Right renal cortex interstitium (tissue), 3 donors: ENCODE data around the gene SLC25A53. TPM values are rescaled to one million over a fixed set of nuclear protein-coding genes. Genes with fewer than 3 reads are reported as not detected.

ENCODE experiments used
- DNase-seq, 3 donors: peaks; one replicate each; pipeline ENCODE4 v3.0.0-alpha.2; 2013; ENCODE audit warnings: low read depth in 3 of 3, low spot score in 2 of 3
- polyA plus RNA-seq, 3 donors: library from polyadenylated mRNA; unstranded; fragments of 120-200 nt; gene quantifications; one replicate each; pipeline ENCODE4 v1.2.1, GENCODE V29; 2013; ENCODE audit not compliant: insufficient read length in 3 of 3

Gene SLC25A53, protein sequence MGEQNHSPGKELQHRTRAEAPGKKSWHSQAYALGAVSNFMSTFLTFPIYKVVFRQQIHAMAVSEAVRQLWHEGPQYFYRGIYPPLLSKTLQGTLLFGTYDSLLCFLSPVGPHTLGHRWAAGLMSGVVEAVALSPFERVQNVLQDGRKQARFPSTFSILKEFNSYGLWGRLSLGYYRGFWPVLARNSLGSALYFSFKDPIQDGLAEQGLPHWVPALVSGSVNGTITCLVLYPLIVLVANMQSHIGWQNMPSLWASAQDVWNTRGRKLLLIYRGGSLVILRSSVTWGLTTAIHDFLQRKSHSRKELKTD
- 10 to 100 TPM in 2 of 3 donors, 1 to 10 TPM in 1; 9.6 to 11.1 (median 10.3) TPM for polyA plus RNA-seq

DNA sequence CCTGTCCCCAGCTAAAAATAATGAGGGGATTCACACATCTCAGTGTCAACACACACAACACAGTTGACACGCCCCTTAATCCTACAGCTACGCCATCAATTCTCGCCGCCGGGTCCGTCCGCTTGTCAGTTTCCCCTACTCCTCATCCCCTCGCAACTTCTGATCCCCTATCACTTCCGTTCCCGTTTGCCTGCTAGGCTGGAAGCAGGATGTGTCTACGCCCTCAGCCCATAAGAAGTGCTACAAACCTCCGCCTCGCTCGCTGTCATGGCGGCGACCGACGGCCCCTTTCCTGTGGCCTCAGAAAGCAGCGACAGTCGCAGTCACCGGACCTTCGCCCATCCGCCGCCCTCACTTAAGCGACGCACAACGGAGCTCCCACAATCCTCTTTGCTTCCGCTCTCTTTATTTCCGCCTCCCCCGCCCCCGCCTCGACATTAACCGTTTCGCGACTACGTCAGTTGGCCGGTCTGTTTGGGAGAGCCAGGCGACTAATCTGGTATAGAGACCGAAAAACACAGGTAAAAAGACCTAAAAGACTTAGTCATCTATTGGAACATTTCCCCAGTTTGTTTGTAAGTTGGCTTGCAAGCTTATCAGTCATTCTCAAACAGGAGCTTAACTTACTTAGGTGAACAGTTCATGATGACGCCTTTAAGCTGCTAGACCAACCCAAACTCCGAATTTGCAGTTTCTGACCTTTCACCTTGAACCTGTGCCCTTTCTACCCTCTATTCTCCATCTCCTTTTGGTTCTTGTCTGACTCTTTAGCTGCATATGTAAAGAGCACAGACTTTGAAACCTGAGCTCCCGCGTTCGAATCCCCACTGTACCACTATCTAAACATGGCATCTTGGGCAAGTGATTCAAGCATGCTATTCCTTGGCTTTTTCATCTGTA, at the start of gene SLC25A53:
SLC25A53 (minus strand) TSS at position 380 of the 900 bp plus-strand sequence. CDS start 51,752 bp downstream, outside the sequence.
- peak in 2 of 3 donors; percentile 63 to 76 for DNase-seq

DNA sequence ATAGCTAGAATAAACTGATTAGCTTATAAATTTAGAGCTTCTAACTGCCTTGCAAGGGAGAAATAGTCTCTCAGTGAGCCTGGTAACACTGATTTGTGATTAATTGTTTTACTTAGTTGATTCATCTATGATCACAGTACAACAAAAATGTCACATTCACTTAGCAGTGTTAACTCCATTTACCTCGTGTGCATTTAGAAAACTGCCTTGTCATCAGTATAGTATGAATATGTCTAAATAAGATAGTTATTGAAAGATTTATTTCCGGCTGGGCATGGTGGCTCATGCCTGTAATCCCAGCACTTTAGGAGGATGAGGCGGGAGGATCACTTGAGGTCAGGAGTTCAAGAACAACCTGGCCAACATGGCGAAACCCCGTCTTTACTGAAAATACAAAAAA, 48.7 kb upstream of the SLC25A53 start:
- no peak for DNase-seq

DNA sequence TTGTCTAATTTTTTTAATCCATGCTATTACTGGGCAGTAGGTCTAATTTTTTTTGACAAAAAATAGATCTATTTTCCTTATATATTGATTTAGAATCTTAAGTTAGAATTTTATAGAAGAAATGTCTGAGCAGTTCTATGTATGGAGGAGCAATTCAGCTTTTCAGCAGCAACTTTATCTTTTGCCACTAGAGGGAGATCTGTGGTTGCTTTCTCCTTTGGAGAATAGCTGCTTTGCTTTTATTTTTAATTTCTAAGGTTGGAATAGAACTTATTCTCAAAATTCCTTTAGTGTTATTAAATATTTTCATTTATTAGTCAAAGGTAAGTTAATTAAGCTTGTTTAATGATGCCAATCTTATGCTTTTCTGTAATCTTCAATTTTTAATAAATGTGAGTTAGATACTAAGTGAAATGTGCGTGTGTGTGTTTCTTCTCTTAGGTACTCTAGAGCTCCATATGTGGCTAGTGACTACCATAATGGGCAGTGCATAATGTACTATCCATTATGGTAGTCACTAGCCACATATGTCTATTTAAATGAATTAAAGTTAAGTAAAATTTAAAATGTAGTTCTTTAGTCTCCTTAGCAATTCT, 38.8 kb upstream of the SLC25A53 start:
- no peak for DNase-seq

DNA sequence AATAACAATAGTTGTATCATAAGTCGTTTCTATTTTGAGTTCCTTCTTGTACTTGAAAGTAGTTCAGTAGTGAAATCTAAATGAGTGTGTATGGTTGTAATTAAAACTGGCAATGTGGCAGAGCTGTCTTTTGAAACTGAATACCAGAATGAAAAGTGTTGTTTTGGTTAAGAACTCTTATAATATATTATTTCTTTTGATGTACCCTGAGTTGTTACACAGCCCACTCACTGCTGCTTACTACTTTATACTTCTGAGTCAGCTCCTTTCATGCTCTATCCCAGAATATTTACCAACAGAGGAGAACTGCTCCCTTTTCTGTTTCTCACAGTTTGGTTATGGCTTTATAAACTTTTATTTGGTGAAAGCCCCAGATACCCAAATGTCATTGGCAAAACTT, 38.2 kb upstream of the SLC25A53 start:
- no peak for DNase-seq

DNA sequence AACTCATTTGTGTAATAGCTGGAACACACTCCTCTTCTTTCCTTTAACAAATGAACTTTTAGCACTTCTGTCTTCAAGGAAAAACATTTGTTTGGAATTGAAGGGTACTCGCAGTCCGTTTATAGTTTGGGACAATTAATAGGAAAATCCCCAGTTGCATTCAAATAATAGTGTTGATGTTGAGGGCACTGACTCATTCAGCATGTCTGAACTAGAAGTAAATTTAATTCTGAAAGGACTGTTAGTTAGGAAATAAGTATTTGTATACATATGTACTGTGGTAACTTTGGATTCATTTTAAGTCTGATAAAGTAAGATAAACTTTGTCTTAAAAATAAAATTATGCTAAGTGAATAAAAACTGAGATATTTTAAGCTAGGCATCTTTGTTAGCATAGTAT, 36.7 kb upstream of the SLC25A53 start:
- no peak for DNase-seq

DNA sequence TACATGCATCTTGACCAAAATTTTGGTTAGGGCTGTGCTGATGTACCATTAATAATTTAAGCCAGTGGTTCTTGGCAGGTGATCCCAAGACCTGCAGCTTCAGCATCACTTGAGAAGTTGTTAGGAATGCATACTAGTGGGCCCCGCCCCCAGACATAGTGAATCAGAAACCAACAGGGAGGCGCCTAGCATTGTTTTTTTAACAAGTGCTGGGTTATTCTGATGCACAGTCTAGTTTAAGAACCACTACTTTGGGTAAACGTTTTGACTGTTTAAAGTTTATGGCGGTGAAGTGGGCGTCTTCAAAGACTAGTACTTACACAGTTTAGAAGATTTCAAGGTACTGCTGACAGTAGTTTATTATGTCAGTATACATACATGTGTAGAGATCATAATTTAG, 33.0 kb upstream of the SLC25A53 start:
- DNase-seq: no peak

DNA sequence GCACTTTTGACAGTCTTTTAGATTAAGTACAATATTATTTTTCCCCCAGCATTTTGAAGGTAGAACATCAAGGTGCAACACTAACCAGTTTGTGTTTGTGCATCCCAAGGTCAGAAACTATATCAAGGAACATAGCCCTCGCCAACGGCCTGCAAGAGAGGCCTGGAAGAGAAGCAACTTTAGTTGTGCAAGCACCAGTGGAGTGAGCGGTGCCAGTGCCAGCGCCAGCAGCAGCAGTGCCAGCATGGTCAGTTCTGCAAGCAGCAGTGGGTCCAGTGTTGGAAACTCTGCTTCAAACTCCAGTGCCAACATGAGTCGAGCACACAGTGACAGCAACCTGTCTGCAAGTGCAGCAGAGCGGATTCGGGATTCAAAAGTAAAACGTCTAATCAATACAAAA, 31.1 kb upstream of the SLC25A53 start:
- DNase-seq: no peak

DNA sequence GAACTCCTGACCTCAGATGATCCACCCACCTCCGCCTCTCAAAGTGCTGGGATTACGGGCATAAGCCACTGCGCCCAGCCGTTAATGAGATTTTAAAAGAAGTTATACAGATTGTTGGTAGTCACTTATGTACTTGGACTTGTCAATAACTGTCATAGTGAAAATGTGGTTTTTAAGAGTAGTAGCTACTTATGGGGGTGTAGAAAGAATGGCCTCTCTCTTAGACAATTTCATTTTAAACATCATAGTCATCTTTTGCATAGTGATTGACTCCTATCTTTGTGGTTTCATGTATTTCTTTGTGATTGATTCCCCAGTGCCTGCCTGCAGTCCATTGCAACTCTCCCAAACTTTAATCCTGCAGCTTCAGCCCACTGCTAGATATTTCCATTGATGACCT, 26.9 kb upstream of the SLC25A53 start:
- DNase-seq: no peak

DNA sequence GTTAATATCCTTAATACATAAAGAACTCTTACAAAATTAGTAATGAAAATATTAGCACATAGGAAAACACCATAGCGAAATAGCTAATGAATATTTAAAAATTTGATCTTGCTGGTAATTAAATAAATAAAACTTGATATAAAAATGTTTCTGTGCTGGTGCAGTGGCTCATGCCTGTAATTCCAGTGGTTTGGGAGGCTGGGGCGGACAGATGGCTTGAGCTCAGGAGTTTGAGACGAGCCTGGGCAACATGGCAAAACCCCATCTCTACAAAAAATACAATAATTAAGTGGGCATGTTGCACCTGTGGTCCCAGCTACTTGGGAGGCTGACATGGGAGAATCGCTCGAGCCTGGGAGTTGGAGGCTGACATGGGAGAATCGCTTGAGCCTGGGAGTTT, 17.0 kb upstream of the SLC25A53 start:
- no peak for DNase-seq

DNA sequence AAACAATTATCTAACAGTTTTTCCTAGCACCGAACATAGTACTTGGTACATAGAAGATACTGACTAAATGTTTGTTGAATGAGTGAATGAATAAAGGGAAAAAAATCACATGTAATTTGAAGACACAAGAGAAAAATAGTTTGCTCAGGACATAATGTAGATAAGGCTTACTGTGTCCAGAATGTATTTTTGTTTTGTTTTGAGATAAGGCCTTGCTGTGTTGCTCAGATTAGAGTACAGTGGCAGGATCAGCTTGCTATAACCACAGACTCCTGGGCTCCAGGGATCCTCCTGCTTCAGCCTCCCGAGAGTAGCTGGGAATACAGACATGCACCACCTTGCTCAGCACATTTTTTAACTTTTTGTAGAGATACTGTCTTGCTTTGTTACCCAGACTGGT, 16.0 kb upstream of the SLC25A53 start:
- no peak for DNase-seq

DNA sequence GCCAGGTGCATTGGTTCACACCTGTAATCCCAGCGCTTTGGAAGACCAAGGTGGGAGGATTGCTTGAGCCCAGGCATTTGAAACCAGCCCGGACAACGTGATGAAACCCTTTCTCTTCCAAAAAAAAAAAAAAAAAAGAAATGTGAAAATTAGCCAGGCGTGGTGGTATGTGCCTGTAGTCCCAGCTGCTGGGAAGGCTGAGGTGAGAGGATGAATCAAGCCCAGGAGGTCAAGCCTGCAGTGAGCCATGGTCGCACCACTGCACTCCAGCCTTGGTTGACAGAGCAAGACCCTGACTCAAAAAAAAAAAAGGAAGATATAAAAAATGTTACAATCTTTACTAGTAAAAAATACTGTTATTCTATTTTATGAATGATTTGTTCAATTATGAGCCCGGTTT, 15.3 kb upstream of the SLC25A53 start:
- DNase-seq: no peak

DNA sequence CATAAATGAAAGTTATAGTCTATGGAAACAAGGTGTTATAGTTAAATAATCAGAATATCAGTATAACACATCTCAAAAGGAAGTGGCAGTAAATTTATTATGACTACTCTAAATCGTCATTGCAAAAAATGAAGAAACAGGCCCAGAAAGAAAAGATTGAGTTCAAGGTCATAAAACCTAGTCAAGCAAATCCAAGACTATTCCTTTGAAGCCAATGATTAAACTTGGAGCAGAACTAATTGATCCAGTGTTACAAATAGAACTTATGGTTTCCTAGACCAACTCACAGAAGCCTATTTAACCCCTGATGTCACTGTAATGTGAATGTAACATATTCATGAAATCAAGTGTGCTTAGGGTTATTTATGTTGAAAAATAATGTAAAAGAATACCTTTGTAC, 11.3 kb upstream of the SLC25A53 start:
- DNase-seq: no peak

DNA sequence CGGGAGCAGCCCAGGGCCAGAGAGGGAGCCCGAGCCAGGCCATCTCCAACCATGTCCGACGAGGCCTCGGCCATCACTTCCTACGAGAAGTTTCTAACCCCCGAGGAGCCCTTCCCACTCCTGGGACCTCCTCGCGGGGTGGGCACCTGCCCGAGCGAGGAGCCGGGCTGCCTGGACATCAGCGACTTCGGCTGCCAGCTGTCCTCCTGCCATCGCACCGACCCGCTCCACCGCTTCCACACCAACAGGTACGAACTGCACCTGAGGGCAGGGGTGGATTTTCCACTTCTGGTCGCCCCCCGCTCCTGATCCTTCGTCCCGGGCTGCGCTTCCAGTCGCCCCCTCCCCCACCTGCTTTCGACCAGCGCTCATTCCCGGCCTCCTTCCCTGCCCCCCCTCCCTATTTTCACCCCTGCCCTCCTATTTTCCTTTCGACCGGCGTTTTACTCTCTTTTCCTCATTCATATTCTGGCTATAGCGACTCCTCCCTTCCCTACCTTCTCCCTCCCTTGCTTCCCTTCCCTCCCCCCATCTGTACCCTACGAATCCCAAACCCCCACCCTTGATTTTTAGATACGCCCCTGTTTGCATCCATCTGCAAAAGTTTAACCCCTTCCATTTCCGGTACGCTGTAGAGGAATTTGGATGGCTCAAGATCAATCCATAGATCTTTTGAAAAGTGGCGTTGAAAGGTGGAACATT, 10.1 kb upstream of the SLC25A53 start:
- no peak for DNase-seq

DNA sequence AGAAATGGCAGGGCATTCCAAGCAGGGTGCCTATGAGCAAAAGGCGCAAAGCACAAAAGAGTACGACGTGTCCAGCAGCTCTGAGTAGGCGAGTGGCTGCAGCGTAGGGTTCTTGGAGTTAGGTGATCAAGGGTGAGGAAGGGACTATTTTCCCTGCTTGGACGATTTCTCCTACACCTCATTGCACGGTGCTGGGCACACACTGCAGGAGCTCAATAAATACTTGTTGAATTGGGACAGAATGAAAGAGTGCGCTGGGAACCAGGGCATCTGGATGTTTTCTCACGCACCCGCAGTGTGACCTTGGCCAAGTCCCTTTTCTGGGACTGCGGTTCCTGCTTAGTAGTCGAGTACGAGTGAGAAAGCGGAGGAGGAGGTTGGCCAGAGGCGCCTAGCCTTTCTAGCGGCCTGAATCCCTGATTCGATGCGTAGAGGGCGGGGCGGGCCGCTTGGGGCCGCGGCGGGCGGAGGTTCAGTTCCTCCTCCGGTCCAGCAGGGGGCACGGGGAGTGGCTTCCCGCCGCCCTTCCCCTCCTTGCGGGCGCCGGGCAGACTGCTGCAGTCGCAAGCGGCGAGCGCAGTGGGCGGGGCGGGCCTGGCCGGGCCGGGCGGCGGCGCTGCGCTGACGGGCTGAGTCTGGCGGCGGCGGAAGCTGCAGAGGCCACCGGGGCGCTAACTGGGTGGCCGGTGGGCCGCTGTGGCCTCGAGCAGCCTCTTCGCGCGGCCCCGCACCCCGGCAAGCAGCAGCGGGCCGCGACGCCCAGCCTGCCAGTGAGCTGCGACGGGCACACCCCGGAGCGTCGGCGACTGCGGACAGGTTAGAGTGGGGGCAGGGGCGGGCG, 9.3 kb upstream of the SLC25A53 start, which contains the start of gene FAM199X:
FAM199X (plus strand) TSS at position 560 of the 841 bp plus-strand sequence. CDS start 333 bp downstream, outside the sequence.
- DNase-seq: peak in 2 of 3 donors; percentile 45 to 61

DNA sequence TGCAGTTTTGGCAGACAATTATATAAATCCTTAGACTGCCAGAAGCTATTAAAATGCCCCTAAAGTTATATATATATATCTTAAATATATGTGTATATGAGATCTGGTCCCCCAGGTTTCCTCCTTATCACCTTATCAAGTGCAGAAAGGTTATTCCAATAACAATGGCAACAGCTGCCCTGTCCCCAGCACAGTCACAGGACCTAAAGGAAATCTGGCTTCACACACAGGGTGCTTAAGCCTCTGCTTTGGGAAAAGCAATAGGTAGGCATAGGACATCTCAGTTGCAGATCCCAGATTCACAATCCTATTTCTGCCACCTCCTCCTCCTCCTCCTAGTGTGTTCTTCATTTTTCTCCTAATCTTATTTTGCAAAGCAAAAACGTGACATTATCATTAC, 5.8 kb downstream of the SLC25A53 start:
- DNase-seq: no peak

DNA sequence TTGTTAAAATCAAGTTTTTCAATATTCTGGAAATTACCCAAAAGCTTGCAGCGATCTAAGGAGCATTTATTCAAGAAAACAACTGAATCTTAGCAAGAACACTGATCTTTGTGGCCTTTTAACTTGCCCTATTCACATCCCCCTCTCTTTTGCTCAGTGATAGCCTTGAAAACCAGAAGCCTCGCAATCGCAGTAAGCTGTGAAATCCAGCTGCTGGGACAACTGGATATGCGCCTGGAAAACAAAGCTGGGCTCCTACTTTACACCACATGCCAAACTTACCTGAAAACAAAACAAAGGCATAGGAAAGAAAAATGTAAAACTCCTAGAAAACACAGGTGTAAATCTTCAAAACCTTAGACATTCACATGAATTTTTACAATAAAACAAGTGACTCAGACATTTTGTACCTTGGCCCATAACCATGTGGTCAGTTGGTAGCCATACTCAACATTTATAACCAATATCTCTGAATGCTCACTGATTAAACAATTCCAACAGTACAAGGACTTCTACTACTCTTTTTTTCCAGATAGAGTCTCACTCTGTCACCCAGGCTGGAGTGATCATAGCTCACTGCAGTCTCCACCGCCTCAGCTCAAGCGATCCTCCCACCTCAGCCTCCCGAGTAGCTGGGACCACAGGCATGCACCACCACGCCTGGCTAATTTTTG, 15.6 kb downstream of the SLC25A53 start:
- no peak for DNase-seq

DNA sequence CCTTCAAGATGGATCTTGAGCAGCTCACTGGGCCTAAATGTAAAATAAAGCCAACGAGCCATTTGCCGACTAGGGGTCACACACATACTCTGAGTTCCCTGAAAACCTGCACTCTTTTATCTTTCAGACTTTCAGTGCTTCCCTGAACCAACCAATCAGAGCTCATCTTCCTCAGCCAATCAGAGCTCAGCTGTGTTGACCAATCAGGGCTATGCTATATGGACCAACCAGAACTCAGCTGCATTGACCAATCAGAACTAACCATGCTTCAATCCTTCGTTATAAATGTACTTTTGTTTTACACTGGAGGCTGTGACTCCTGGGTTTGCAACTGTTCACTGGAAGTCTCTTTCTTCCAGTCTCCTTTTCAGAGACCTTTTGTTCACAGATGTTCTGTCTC, 19.3 kb downstream of the SLC25A53 start:
- no peak for DNase-seq

DNA sequence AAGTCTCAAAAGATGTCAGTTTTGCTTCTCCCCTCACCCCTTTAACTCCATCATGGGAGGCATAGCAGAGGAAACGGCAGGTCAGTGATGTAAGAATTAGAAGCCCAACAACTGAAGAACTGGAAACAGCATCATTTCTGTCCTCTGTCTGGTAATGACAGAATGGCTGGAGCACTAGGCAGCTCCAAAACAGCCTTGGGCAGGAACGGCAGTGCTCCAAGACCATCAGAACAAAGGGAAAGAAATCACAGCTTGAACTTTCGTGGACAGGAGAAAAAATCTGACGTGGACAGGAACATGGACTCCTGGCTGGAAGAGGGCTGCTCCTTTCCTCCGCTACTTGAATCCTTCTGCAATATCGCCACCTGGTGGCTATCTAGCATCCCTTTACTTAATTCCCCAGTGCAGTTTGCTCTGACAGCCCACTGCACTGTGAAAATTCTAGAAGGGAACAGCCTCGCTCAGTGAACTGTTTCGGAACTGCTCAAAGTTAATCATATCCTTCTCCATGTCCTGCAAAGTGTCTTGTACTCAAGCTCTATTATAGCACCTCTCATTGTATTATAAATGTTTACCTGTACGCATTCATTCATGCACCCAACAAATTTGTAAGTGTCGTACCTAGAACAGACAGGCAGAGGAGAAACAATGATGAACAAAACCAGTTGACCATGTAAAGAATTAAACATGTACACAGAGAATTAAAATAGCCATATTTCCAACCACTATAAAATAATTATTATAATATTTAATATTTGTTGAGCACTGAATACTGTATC, 20.4 kb downstream of the SLC25A53 start:
- peak; percentile 65 to 78 (median 72) for DNase-seq
